ENCODE results near the gene ELMO1.

Gene ELMO1

GRCh38 chr7:36889182-36889581 lies 559.5 kb downstream of the ELMO1 start:
- no peak for DNase-seq

GRCh38 chr7:36887969-36888368 lies 560.7 kb downstream of the ELMO1 start:
- no peak for DNase-seq

GRCh38 chr7:36887233-36887632 lies 561.4 kb downstream of the ELMO1 start:
- DNase-seq, result no peak

- no peak for DNase-seq
These were observed 563.8 kb downstream of the ELMO1 start for GRCh38 chr7:36884910-36885309.

- no peak for DNase-seq
These were observed 564.3 kb downstream of the ELMO1 start for GRCh38 chr7:36884351-36884750.

- DNase-seq, result no peak
These were observed 567.3 kb downstream of the ELMO1 start for GRCh38 chr7:36881233-36881874.

- DNase-seq, result no peak
These were observed 568.6 kb downstream of the ELMO1 start for GRCh38 chr7:36880108-36880507.

- no peak for DNase-seq
These were observed 569.6 kb downstream of the ELMO1 start for GRCh38 chr7:36879021-36879420.

GRCh38 chr7:36878288-36878687 lies 570.4 kb downstream of the ELMO1 start:
- DNase-seq, result no peak

- DNase-seq, result no peak
These were observed 572.9 kb downstream of the ELMO1 start for GRCh38 chr7:36875794-36876193.

GRCh38 chr7:36874041-36874440 lies 574.6 kb downstream of the ELMO1 start:
- no peak for DNase-seq

GRCh38 chr7:36871863-36872262 lies 576.8 kb downstream of the ELMO1 start:
- no peak for DNase-seq

GRCh38 chr7:36871355-36871738 lies 577.3 kb downstream of the ELMO1 start:
- DNase-seq, result no peak

GRCh38 chr7:36870625-36871354 lies 577.9 kb downstream of the ELMO1 start:
- no peak for DNase-seq

GRCh38 chr7:36868727-36869411 lies 579.8 kb downstream of the ELMO1 start:
- no peak for DNase-seq

- DNase-seq, result no peak
These were observed 583.6 kb downstream of the ELMO1 start for GRCh38 chr7:36865019-36865418.

- no peak for DNase-seq
These were observed 584.6 kb downstream of the ELMO1 start for GRCh38 chr7:36863901-36864701.

GRCh38 chr7:36862771-36863261 lies 585.8 kb downstream of the ELMO1 start:
- DNase-seq, result no peak

GRCh38 chr7:36861656-36862055 lies 587.0 kb downstream of the ELMO1 start:
- DNase-seq, result no peak

- DNase-seq, result no peak
These were observed 588.0 kb downstream of the ELMO1 start for GRCh38 chr7:36860681-36861080.

GRCh38 chr7:36855330-36855729 lies 593.3 kb downstream of the ELMO1 start:
- DNase-seq, result no peak

GRCh38 chr7:36854652-36855051 lies 594.0 kb downstream of the ELMO1 start:
- no peak for DNase-seq

GRCh38 chr7:36852931-36853330 lies 595.7 kb downstream of the ELMO1 start:
- DNase-seq, result no peak

All from NCI-H1436 treated with DMSO at 0.1 percent for 48 hours (cell line).